HG02852 (cell line): ENCODE data around the gene PRRC1.
A peak's percentile ranks its signal among the peaks of the same experiment; 100 is the strongest.

Experiments used
- ATAC-seq: cut with Tn5 transposase; IDR thresholded peaks from one replicate; pipeline ENCODE4 v1.9.1; 2021; ENCODE audit warnings: mild to moderate bottlenecking, moderate library complexity; ENCODE audit not compliant: unreplicated experiment

Gene PRRC1

DNA sequence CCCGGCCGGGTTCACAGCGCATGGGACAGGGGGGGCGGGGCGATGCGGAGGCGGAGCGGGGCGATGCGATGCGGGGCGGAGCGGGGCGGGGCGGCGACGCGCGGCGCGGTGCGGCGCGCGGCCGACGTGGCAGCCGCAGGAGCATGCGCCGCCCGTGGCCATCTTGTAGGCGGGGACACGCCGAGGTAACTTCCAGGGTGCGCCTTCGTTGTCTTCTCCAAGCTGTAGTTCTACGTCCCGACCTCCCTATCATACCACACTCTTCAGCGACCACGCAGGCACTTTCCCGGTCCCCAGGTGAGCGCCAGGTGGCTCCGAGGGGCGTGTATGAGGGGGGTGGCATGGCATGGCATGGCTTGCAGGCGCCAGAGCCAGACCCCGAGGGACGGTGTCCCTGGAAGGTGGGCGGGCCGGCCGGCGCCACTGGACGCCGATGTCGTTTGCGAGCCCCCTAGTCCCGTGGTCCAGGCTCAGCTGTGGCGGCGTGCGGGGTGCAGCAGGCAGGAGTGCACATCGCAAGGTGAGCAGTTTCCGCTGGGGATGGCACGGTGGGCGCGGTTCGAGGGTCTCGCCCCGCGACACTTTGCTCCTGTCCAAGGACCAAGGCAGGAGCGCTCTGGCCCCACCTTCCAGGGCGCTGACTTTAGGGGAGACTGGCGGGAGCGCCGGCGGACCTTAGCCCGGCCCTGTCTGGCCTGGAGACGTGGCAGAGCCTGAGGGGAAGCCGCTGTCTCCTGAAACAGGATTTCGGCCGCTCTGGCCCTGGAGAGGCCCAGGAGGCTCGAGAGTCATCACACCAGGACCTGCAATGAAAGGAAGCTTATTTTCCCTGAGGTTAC, at the start of gene PRRC1:
TSS of gene PRRC1 (plus strand) at position 161 of the 839 bp plus-strand sequence. CDS start 5,840 bp downstream, outside the sequence.
- peak; percentile 89 for ATAC-seq

DNA sequence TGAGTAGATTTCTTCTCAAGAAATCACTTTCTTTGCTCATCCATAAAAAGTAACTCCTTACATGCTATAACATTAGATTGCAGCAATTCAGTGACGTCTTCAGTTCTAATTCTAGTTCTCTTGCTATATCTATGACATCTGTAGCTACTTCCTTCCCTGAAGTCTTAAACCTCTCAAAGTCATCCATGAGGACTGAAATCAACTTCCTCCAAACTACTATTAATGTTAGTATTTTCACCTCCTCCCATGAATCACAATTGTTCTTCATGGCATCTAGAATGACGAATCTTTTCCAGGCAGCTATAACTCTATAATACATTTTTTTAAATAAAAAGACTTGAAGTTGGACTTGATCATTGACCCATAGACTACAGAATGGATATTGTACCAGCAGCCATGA, 46.2 kb upstream of the PRRC1 start:
- ATAC-seq: no peak

DNA sequence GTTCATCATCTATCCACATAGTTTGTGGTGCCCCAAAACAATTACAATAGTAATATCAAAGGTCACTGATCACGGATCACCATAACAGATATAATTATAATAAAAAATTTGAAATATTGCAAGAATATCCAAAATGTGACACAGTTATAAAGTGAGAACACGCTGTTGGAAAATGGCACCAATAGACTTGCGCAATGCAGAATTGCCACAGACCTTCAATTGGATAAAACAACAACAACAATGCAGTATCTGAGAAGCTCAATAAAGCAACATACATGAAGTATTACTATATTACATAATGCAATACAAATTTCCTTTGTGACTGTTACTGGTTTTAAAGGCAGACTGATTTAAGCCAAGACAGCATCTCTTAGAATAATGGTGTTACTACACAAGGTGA, 44.7 kb upstream of the PRRC1 start:
- ATAC-seq: no peak

DNA sequence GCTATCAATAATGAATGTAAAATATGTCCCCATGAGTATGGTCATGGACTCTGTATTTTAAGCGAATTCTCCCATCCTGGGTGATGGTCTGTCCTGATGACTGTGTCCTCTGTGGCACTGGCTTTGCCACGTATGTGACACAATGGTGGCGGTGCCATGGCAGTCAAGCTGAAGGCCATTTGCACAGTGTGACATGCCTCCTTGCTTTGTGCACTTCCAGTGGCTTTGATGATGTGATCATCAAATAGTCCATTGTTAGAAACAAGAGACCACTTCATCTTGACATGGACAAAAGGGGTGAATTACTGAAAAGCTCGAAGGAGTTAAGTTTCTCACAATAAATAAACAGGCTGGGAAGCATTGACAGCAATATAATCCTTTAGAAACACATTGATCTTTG, 31.0 kb upstream of the PRRC1 start:
- no peak for ATAC-seq

DNA sequence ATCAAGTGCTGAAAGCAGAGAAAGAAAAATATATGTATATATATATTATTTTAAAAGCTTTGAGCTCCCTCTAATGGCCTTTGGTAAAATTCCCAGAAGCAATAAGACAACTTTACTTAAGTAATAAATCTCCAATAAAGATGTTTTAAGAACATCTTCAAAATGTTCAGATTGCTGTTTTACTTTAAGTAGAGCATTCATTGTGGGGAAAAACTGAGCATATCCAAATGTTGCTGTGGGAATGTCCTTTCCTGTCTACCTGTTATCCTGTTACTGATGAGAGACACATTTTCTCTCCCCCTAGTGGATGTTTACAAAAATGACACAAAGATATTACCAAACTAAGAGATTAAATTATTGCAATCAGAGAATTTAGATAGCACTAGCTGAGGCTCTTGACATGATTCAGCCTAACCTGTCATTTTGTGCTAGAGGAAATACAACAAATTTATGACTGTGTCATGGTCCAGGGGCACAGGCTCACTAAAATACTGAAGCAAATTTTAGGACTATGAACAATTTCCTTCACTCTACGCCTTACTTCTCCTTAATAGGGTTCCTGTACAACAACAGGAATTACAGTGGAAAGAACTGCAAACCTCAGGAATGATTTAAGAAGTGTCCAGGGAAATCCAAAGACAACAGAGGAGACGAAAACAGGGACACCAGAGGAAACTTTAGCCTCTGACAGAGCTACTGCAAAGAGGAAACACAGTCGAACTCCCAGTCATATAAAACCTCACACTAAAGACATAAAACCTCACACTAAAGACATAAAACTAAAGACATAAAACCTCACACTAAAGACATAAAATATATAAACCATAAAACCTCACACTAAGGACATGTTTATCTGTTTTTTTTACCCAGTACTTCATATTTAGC, 24.3 kb upstream of the PRRC1 start:
- peak; percentile 78 for ATAC-seq

DNA sequence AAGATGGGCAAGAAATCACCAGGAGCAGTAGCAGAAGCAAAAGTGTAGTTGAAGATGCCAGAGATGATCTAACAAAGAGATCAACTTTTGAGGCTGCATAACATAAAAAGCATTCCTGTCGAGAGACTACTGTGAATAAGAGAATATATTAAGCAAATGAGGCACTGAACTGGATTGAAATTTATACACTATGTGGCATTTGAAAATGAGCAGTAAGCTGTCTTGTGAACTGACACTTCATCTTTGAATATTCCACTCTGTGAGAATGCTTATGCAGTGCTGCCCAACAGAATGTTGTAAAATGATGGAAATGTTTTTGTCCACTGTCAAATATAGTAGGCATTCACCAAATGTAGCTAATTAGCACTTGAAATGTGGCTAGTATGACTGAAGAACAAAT, 18.9 kb upstream of the PRRC1 start:
- ATAC-seq: no peak

DNA sequence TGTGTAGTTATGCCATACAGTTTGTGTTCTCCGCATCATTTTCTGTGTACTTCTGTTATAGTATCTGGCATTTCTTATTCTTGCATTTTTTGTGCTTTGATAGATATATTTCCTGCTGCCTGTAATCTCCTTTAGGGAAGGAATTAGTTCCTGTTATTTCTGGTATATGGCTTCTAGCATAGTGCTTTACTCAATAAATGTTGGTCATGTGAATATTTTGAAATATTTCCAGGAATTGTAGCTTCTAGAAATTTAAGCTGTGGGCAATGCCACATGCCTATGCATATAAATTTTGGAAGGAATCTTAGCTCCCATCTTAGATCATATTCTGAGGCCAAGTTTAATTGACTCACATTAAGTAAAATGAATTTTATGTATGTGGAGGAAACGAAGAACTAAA, 11.5 kb upstream of the PRRC1 start:
- no peak for ATAC-seq

DNA sequence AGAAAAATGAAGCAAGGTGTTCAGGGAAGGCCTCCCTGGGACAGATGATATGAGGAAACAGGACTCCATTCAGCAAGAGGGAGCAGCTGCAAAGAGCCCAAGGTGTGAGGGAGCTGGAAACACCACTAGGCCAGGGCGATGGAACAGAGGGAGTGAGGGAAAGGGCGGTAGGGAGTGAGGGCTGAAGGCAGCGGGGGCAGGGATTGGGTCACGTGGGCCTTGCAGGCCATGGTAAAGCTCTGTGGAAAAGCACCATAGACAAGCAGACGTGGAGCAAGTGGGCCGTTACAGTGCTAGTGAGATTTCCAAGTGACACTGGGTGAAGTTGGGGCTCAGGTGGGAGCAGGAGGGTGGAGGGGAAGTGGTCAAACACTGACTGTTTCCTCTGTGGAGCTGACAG, 10.8 kb upstream of the PRRC1 start:
- no peak for ATAC-seq

DNA sequence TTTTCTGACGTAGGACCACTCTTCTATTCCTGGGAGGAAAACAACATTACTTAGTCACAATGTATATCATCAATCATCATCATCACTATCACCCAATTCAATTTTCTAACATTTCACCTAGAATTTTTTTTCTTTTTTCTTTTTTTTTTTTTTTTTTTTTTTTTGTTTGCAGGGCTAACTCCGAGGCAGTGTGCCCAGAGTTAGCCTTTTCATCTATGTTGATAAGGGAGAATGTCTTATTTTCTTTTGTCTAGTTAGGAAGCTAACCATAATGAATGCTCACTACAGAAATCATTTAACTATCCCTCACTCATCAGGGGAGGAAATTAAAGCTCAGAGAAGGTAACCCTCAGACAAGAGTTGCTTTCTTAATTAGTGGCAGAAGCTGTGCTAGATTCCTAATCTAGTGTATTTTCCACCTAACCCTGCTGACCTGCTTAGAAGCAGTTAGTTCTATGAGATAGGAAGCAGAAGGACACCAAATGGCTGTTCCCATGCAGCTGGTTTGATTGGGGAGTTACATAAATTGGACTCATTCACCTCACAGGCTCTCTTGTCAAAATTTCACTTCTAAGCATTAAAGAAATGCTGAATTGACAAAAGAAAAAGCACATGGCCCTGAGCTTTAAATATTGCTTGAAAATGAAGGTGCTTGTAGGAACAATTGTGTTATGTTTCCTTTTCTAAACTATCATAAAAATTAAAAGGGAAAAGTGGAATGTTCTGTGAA, 8.6 kb upstream of the PRRC1 start:
- no peak for ATAC-seq

DNA sequence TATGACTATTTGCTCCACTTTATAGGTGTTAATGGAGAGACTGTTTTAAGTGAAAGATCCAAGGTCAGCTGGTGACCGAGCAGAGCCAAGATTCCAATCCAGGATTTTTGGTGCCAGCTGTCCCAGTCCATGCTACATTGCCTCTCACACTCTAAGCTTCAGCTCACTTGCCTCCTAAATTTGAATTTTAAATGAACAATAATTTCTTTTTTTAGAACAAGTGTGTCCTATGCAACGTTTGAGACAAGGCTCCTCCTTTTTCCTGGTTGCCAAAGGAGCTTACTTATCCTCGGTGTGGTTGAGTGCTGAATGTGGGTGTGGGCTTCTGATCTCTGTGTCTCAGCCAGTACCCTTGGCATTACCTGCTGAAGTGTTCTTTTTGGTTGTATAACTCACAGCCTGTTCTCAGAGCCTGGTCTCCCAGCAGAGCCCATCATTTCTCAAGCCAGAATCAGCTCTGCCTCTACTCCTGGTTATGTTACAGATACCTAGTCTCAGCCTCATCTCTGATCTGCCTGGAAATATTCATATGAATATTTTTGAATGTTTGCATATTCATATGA, 4.0 kb upstream of the PRRC1 start:
- no peak for ATAC-seq

DNA sequence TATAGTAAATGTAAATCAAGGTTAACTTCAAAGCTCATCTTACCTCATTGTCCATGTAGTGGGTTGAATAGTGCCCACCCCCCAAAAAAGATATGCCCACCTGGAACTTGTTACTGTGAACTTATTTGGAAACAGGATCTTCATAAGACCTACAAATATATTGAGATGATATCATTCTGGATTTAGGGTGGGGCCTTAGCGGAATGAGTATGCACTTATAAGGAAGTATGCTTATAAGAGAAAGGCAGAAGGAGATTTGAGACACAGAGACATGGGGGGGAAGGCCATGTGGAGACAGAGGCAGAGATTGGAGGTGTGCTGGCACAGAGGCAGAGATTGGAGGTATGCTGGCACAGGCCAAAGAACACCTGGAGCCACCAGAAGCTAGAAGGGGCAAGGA, 2.6 kb upstream of the PRRC1 start:
- ATAC-seq: no peak

DNA sequence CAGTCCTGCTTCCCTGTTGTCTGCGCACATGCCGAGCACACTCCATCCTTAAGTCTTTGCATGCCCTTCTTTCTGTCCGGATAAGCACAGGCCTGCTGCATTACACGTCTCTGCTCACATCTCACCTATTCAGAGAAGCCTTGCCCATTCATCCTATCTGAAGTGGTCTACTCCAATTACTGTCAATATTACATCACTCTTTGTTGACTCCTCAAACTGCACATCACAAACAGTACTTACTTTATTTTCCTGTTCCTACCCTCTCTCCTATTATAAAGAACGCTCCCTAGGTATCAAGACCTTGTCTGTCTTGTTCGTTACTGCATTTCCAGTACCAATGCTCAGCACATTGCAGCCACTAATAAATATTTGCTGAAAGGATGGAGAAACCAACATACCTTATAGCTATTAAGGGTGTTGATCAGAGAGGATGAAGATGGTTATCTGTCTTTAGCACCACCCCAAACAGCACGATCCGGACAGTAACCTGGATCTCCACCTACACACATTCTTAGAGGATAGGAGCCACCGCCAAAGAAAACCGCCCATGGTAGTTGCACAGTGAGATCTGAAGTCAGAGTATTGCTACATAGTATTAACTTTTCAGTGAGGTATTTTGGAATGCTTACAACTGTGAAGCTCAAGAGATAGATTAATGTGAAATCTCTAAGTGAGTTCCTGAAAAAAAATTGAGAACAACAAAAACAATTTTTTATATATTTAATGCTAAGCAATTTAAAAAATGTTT, 1.6 kb upstream of the PRRC1 start:
- no peak for ATAC-seq

DNA sequence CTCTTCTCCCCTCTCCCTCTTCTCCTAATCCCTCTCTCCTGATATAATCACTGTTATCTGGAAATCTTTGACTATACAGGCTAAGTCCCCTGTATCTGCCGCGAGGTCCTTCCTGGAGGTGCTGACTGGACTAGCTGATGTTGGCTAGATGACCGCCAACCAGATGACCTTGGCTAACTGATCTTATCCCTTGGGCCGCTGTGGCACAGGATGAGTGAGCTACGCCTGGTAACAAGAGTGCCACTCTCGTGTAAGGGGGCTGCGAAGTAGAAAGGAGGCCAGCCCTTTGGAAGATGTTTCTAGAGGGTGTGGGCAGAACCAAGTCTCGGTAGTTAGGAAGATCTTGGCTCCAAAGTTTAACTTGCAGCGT, 345 bp upstream of the PRRC1 start:
- peak; percentile 35 for ATAC-seq

DNA sequence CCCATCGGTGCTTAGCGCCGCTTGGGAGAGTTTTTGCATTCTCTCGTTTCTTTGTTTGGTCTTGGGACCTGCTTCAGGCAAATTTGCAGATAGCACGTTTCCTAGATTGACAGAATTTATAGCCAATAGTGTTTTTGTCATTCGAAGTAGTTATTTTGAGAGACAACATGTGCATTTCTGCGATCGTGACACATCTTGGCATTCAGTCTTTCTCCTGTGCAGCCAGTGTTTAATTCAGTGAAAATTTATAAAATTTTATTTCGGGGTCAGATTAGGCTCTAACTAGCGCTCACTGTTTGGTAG, 830 bp downstream of the PRRC1 start:
- ATAC-seq: peak; percentile 32

DNA sequence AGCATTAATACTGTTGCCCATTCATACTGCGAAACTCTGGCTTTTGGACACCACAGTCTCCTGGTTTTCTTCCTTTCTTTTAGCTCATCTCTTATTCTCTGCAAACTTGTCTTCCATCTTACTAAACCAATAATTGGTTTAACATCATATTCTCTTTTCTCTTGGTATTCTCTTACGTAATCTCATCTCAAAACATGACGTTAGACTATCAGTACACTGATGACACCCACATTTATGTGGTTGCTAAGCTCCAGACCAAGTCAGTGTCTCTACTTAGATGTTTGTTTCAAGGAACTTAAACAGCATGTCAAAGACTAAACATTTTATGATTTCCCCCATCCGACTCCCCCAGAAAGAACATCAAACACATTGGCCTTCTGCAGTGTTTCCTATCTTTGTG, 2.1 kb downstream of the PRRC1 start:
- ATAC-seq: no peak

DNA sequence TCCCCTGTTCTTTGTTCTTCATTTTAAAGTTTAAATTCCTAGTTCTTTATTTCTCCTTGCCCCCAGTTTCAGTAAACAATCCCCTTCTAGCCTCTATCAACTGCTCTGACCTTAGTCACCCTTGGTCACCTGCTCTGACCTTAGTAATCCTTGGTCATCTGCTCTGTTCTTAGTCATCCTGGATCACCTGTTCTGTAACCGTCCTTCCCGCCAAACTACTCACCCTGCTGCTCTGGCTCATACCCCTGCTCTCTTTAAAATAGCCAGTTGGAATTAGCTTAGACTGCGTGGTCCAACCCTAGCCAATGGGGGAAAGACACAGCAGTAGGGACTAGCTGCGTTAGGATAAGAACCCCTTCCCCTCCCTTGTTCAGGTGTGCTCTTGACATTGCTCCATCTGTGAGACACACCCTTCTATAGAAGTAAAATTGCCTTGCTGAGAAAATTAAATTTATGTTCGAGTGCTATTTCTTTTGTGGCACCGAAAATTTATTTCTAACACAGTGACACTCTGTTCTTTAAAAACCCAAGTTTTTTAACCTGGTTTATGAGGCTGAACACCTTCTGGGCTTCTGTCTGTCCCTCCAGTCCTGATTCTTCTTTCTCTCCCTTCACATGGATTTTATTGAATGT, 3.8 kb downstream of the PRRC1 start:
- no peak for ATAC-seq

DNA sequence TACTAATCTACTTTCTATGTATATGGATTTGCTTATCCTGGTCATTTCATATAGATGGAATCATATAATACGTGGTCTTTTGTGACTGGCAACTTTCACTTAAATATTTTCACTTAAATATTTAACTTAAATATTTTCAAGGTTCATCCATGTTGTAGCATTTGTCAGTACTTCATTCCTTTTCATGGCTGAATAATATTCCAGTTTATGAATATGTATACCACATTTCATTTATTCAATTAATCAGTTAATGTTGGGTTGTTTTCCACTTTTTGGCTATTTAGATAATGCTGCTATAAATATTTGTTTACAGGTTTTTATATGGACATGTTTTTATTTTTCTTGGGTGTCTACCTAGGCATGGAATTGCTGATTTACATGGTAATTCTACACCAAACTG, 7.7 kb downstream of the PRRC1 start:
- ATAC-seq: no peak

DNA sequence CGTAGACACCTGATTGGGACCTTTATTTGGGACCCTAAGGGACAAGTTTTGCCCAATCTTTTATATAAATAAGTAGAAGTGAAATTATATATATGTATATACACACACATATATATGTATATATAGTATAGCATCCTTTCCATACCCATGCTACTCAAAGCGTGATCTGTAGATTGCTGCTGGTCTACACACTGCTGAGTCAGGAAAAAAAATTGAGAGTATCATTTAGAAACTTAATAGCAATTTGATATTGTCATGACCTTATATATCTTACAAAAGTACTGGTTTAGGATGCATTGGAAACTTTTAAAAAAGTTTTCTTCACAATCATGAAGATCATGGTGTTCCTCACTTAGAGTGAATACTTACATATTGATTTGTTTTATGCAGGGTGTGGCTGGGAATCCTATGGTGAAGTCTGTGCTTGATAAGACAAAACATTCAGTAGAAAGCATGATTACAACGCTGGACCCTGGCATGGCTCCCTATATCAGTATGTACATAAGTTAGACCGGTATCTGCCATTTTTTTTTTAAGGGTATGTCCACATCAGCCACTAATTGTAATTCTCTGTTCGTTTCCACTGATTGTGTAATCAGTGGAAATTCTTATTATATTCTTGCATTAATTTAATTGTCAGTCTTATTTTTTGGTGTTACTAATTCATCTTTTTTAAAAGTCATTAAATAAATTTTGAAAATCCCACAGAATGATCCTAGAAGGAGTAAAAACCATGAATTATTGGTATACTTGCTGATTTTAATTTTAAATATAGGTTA, 12.7 kb downstream of the PRRC1 start:
- no peak for ATAC-seq

DNA sequence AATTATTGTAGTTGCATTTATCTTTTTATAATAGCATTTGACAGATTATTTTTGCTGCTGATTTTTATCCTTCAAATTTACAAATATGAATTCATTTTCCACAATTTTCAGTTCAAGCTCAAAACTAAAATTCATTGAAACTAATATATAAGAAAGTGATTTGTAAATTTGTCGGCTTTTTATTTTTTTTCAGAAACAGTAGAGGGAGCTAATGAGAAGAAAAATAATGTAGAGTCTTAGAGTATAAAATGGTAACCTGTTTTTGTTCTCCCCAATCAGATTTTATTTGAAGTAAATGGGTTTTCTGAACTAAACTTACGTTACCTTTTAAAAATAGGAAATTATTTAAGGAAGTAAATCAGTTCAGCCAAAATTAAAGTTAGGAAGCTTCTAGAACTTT, 19.2 kb downstream of the PRRC1 start:
- no peak for ATAC-seq
